GM18517 (cell line): ENCODE data around the gene LYZL4.

ENCODE experiments used
- ATAC-seq: cut with Tn5 transposase; IDR thresholded peaks from one replicate; pipeline ENCODE4 v1.9.1; 2021; ENCODE audit warnings: mild to moderate bottlenecking, moderate library complexity; ENCODE audit not compliant: unreplicated experiment

Gene LYZL4

DNA sequence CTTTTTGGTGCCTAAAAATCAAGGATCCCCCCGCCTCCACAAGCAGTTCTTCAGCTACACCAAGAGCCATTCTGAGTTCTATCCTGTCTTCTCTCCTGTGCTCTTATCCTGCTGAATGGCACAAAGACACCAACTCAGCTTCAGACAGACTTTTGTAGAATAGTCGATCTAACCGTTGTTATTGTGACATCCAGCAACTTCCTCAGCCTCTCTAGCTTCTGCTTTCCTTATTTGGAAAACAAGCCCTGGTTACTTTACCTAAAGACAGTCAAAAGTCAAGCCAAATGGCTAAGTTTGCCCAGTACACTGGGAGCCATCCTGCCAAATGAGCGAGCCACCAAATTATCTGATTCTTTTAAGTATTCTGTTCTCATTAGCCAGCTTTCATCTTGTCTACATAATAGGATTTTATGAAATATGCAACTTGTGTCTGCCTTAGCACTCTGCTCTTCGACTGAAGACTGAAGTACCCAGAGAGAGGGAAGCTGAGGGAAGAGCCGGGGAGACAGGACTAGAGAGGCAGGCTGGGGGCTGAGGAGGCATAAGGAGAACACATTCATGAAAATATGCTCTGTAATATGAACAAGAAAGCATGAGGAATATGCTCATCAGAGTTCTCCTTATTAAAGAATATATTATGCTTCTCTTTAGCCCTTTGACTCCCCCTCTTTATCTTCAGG is 35.1 kb downstream of the LYZL4 start:
- ATAC-seq: no peak

DNA sequence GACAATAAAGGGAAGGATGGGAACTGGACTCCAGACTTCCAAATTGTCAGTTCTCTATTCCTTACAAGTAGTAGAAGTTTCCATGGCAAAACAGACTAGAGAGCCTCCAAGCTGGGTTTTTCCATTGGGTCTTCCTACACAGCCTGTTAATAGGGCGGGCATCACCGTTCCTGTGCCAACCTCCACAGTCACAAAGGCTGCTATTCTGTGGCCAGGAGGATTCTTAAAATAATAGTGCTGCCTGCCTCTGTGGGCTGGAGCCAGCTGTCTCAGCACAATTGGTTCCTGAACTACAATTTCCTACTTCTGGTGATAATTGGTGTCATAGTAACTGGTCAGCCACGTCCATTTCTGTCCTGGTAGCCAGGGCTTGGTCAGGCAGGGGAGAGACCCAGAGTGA is 38.6 kb downstream of the LYZL4 start:
- ATAC-seq: no peak

DNA sequence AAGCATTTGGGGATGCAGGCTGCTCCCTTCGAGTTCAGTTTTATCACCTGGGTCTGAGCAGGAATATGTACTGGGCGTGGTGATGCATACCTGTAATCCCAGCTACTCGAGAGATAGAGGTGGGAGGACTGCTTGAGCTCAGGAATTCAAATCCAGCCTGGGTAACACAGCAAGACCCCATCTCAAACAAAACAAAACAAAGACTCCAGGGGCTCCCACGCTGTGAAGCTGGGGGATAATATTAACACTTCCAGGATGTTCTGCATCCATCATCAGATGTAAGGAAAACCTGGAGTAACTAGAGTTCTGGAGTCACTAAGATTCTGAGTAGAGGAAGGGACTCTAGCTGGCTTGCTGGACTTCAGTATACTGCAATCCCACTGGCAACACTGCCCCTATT is 40.6 kb downstream of the LYZL4 start:
- ATAC-seq: no peak

DNA sequence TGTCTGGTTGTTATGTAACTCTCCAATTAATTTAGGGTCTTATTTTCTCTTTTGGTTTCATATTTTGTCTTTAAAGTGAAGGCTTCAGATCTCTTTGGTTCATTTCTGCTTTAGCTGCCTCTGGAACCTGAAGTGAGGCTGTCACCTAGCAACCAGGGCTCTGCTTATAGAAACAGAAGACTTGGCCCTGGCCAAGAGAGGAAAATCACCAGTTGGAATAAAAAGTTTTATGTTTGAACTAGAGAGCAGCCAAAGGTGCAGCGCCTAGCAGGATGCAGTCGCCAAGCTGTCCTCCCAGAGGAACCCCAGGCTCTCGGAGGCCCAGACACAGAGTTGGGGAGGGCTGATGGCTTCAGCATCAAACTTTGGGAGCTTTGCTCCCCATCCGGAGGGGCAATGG is 41.1 kb downstream of the LYZL4 start:
- ATAC-seq: no peak

DNA sequence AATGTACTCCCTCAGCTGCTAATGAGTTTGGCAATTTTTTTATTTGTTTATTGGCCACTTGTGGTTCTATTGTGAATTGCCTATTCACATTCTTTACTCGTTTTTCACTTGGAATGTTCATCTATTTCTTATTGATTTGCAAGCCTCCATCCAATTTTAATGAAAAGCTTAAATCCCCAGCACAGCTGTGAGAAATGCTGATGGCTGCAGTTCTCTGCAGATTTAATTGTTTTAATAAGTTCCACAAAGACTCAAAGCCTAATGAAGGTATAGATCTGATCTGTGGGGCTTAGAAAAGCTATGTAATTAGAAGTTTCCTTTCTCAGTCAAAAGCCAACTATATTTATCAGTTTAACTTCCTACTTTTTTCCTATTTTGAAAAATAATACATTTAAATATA is 41.5 kb downstream of the LYZL4 start:
- ATAC-seq: no peak

DNA sequence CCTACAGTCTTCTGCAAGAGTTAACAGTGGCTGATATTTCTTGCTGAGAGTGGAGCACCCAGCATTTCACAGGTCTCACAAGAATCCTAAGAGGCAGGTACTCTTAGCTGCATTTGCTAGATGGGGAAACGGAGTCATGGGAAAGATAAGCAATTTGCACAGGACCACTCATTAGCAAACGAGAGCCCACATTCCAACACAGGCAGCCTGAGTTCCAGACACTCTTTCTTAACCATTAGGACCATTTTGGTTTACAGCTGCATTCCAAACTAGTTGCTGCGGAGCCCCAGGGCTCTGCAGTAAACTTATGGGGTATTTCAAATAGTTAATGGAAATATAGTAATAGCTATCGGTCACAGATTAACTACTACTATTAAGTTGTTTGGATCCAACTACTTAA is 42.5 kb downstream of the LYZL4 start:
- ATAC-seq: no peak

DNA sequence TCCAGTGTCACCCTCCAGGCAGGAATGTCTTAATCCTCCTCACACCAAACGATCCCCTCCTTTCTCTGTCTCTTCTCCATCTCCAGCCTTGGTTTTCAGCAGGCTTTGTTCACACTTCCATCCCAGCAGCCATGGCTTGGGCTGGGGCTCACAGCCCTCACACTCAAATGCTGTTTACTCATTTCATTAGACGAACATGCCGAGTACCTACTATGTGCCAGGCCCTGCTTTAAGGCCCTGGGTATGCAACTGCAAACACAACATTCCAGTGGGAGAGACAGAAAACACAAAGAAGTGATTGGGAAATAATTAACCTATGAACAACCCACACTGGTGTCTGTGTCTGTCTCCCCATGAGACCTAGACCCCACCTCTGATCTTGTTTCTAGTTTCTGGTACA is 43.9 kb downstream of the LYZL4 start:
- no peak for ATAC-seq

DNA sequence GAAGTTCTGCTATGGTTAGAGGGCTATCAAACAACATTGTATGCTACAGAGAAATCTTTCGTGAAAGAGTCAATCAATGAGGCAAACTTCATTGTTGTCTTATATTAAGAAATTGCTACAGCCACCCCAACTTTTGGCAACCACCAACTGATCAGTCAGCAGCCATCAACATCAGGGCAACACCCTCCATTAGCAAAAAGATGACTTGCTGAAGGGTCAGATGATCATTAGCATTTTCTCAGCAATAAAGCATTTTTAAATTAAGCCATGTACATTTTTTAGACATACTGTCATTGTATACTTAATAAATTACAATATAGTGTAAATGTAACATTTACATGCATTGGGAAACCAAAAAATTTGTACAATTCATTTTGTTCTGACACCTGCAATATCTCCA is 53.1 kb downstream of the LYZL4 start:
- ATAC-seq: no peak

DNA sequence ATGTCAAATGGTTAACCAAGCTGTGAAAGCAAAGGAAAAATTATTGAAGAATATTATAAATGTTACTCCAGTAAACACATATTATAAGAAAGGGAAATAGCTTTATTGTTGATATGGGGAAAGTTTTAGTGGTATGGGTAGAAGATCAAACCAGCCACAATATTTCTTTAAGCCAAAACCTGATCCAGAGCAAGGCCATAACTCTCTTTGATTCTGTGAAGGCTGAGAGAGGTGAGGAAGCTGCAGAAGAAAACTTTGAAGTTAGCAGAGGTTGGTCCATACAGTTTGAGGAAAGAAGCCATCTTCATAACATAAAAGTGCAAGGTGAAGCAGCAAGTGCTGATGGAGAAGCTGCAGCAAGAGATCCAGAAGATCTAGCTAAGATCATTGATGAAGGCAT is 54.8 kb downstream of the LYZL4 start:
- no peak for ATAC-seq

DNA sequence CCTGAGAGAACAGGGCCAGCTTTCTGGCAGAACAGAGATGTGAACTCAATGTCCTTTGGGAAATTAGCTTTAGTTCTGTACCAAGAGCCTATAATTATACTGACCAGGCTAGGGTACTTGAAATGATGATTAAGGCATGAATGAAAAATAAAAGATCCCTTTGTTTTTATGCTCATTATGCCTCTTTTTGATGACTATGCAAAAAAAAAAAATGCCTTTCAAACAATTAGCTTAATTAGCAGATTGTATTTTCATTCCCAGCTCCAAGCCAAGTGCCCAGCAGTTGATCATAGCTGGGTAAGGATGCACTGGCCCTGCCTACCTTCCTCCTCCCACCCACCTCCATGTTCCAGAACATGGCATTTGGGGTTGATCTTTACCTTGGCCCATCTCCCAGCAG is 56.8 kb downstream of the LYZL4 start:
- no peak for ATAC-seq

DNA sequence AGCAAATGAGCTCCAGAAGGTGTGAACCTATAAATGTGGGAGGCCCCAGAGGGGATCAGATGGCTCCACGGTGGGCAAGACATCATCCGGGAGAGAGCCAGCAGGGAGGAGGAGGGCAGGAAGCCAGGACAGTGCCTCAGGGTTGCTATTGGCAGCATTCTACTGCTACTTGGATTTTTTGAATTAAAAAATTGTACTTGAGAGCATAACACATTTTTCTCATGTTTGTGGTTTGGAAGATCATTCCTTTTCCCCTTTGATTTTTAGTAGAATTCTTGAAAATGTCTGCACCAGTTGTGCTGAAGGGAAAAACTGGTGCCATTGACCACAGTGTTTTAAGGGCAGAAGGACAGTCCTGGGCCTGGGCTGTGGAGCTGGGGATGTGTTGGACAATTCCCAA is 59.2 kb downstream of the LYZL4 start:
- ATAC-seq: no peak

DNA sequence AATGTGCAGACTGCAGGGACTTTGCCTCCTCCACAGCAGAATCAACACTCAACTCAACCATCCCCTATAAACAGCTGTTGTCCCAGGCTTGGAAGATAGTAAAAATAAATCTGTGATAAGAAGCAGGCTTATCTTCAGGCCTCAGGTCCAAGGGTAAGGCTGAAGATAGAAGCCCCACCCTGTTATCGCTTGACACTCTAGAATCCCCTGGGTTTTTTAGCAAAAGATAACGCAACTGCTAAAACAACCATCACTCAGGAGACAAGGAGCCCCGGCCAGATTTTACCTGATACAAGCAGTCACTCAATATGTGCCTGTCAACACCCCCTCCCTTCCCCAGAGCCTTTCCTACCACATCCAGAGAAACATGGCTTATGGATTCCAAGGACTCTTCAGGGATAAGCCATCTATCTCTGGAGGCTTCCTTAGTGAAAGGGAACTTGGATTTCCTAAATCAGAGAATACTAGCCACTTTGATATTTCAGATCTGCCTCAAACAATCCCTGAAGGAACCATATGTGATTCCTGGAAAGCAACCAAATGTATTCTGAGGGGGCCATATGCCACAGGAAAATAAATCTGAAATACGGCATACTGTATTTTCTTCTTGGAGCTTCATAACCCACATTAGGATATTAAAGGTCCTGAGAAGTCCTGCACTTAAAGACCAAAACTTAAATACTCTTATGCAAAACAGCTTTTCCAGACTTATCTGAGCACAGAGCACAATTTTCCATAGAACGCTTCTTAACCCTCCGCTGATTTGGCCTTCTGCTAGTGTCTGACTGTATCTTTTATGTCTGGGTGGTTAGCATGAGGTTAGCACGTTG is 60.4 kb downstream of the LYZL4 start:
- ATAC-seq: no peak

DNA sequence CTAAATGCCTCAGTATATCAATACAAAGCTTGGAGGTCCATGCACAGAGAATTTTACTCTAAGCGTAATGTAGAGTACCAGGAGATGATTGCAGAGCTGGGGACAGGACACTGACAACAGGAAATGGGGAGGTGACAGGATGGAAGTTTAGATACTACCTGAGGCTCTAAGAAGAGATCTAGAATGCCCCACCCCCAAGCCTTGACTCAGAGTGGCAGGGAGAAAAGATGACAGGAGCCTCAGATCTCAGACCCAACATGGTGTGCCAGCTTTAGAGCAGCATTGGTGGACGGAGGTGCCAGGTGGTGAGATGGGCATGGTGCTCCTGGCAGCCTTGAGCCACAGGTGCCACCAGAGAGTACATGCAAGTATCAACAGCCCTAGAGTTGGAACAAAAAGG is 62.5 kb downstream of the LYZL4 start:
- ATAC-seq: no peak
